Lung (tissue), 12 donors: Measurements from ENCODE around the gene RSL1D1. TPM values are rescaled to one million over a fixed set of nuclear protein-coding genes. Genes with fewer than 3 reads are reported as not detected.

ENCODE experiments used
- ATAC-seq: fragments of 200-7000 bp; cut with Tn5 transposase; one replicate; pipeline ENCODE4 v1.9.1; 2020; ENCODE audit warnings: moderate number of reproducible peaks; ENCODE audit not compliant: insufficient read depth, low FRiP score
- DNase-seq, 3 donors: peaks; one replicate each; pipeline ENCODE4 v3.0.0-alpha.2; 2013 to 2017
- H3K27ac ChIP-seq, 2 donors: one replicate each; pipeline ENCODE4 v1.5.1; 2013; ENCODE audit warnings: mild to moderate bottlenecking in 2 of 2, moderate library complexity in 2 of 2, control low read depth in 1 of 2, inconsistent platforms in 1 of 2, low read depth in 1 of 2, low read length in 1 of 2
- H3K27me3 ChIP-seq, 3 donors: one replicate each; pipeline ENCODE4 v1.5.1; 2013; ENCODE audit warnings: low read length in 2 of 3; ENCODE audit not compliant: control insufficient read depth in 3 of 3, insufficient read depth in 3 of 3
- H3K36me3 ChIP-seq, 4 donors: one replicate each; pipeline ENCODE4 v1.5.1; 2013; ENCODE audit warnings: low read length in 4 of 4, mild to moderate bottlenecking in 1 of 4, moderate library complexity in 1 of 4; ENCODE audit not compliant: control insufficient read depth in 4 of 4, insufficient read depth in 4 of 4
- H3K4me1 ChIP-seq, 5 donors: one replicate each; pipeline ENCODE4 v1.5.1; 2013; ENCODE audit warnings: low read length in 5 of 5, mild to moderate bottlenecking in 2 of 5, moderate library complexity in 1 of 5; ENCODE audit not compliant: control insufficient read depth in 5 of 5, insufficient read depth in 5 of 5
- H3K4me3 ChIP-seq: one replicate; pipeline ENCODE4 v1.5.1; 2013; ENCODE audit warnings: mild to moderate bottlenecking, control low read depth, moderate library complexity
- H3K9ac ChIP-seq, 2 donors: one replicate each; pipeline ENCODE4 v1.5.1; 2013; ENCODE audit warnings: low read length in 2 of 2, control low read depth in 1 of 2; ENCODE audit not compliant: insufficient read depth in 1 of 2
- H3K9me3 ChIP-seq, 4 donors: one replicate each; pipeline ENCODE4 v1.5.1; 2013; ENCODE audit warnings: low read length in 3 of 4, mild to moderate bottlenecking in 1 of 4, moderate library complexity in 1 of 4; ENCODE audit not compliant: control insufficient read depth in 4 of 4, insufficient read depth in 3 of 4
- WGBS, 2 donors: extraction: QIAGEN DNeasy Blood & Tissue Kit; methylation state at CpG; one replicate each; pipeline ENCODE4 v1.1.7; 2013; 5-methylcytosine and 5-hydroxymethylcytosine counted together
- polyA plus RNA-seq, 2 donors: library from polyadenylated mRNA; stranded (reverse); fragments of 200-250 nt; gene quantifications; one replicate each; pipeline ENCODE4 v1.2.1, GENCODE V29; 2013
- total RNA-seq, 2 donors: library from RNA; depleted of rRNA in 1 of 2; stranded (reverse); fragments of >200 nt in 1 of 2; gene quantifications; one replicate each; pipeline ENCODE4 v1.2.1, GENCODE V29; 2014 to 2021
- TF ChIP-seq, protein P1 (sequence below): IDR thresholded peaks from 2 replicates; pipeline ENCODE4 v1.5.1; 2012; ENCODE audit warnings: mild to moderate bottlenecking; ENCODE audit errors: control extremely low read depth, extremely low read depth
- donor health status: control.
- donor health status: control.
- donor health status: Bipolar disorder and iron deficiency.
- donor health status: healthy.
- donor health status: DM: yes; HTN: yes; CAD: no.

RSL1D1 gene
- total and polyA plus RNA-seq, 4 donors, result 68.5 to 206 (median 89.9) TPM

DNA sequence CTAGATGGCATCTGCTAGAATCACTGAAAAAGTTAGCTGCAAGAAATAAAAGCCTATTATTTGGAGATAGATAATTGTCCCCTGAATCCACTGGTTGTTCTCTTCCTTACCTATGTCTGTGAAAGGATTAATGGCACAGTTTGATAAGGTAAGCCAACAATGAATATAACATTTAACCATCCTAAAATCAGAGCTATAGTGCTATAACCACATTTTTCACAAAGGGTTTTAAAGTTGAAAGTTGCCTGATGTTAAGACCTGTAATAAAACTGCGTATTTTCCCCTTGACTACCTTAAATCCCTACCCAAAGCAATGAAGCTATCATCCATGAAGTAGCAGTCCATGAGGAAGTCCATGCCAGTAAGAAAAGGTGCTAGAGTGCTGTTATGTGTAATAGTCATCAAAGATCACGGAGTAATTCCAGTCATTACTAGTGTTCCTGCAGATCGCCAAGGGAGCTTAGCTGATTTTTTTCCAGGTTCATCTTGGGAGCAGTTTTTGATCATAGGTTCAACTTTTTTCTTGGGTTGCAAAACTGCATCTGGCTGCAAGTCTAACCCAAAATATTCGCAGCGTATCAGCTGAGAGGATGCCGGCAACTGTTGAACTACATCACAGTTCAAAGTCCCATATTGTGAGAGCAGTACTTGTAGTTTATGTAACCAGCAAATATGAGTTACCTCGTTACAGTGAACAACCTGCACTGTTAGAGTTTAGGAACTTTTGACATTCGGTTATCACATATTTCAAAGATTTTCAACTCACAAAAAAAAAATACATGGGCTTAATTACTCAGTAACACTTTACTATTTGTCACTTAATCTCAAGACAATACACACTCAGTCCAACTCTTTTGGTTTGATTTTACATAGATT lies 18.2 kb upstream of the RSL1D1 start:
- Histone ChIP-seq H3K9ac (no peak overlapping the region), H3K4me1 (no peaks in the 10 kb centered on the region), H3K27me3 (no peaks in the 10 kb centered on the region), H3K9me3 (no peaks in the 10 kb centered on the region), H3K27ac (no peak overlapping the region), H3K36me3 (peaks cover 5 to 14% (median 11%) of the 10 kb centered on the region in 4 donors), H3K4me3 (no peak overlapping the region)
- no peak for ATAC-seq
- no peak for DNase-seq
- TF ChIP-seq, protein P1, sequence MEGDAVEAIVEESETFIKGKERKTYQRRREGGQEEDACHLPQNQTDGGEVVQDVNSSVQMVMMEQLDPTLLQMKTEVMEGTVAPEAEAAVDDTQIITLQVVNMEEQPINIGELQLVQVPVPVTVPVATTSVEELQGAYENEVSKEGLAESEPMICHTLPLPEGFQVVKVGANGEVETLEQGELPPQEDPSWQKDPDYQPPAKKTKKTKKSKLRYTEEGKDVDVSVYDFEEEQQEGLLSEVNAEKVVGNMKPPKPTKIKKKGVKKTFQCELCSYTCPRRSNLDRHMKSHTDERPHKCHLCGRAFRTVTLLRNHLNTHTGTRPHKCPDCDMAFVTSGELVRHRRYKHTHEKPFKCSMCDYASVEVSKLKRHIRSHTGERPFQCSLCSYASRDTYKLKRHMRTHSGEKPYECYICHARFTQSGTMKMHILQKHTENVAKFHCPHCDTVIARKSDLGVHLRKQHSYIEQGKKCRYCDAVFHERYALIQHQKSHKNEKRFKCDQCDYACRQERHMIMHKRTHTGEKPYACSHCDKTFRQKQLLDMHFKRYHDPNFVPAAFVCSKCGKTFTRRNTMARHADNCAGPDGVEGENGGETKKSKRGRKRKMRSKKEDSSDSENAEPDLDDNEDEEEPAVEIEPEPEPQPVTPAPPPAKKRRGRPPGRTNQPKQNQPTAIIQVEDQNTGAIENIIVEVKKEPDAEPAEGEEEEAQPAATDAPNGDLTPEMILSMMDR, result no peak
- 89 to 93% methylated on average over 8 of the region's 8 CpGs for WGBS, 2 donors

DNA sequence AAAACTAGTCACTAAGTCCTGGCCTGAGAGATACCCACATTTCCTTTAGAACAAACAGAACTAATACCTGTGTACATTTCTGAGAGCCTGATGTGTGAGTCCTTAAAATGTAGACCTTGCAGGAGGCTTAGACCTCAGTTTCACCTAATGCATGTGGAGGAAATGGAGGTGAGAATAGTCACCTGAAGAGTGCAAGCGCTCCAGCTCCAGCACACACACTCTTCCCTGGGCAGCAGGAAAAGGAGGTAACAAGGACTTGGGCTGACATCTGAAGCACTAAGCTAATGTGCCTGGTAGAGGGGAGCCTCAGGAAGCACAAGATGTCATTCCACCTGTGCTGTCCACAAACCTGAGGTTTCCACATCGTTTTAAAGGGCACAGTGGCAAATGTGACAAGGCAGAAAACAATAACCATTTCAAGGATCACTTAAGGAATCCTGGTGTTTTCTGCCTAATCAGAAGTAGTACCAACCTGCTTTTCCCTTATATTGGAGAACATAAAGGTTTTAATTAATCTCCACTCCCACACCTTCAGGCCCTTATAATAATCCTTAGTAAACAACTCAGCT lies 17.2 kb upstream of the RSL1D1 start:
- Histone ChIP-seq H3K9ac (no peak overlapping the region), H3K36me3 (peaks cover 5 to 13% (median 8%) of the 10 kb centered on the region in 4 donors), H3K27ac (no peak overlapping the region), H3K27me3 (no peaks in the 10 kb centered on the region), H3K9me3 (no peaks in the 10 kb centered on the region), H3K4me3 (no peak overlapping the region), H3K4me1 (no peaks in the 10 kb centered on the region)
- TF ChIP-seq, protein P1, result no peak
- DNase-seq (no peak), ATAC-seq (no peak)
- WGBS, 2 donors, result 76 to 79% methylated on average over 2 of the region's 2 CpGs

DNA sequence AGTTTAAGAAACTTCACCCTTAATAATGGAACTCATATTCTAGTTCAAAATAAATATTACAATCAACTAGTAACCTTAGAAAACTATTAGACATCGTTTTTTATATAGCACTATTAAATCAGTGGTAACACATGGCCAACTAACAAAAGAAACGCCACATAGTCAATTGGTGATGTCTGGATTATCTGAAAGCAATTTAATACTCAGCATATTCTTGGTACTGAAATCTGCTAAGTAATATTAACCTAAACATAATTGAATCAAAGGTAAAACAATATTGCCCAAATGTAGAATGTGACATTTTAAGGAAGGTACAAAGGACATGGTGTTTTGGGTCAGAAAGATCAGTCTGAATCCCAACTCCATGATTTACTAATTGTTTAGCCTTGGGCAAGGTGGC lies 11.1 kb upstream of the RSL1D1 start:
- DNase-seq (no peak), ATAC-seq (no peak)
- Histone ChIP-seq H3K27me3 (no peaks in the 10 kb centered on the region), H3K9ac (no peak overlapping the region), H3K4me1 (no peaks in the 10 kb centered on the region), H3K9me3 (no peaks in the 10 kb centered on the region), H3K27ac (no peak overlapping the region), H3K4me3 (no peak overlapping the region), H3K36me3 (no peaks in the 10 kb centered on the region)
- 90 to 95% methylated on average over 2 of the region's 2 CpGs for WGBS, 2 donors
- TF ChIP-seq, protein P1, result no peak
